IMR-90 (cell line): Measurements from ENCODE around the gene TGFBR2. TPM values are rescaled to one million over a fixed set of nuclear protein-coding genes. Genes with fewer than 3 reads are reported as not detected.
A peak's percentile ranks its signal among the peaks of the same experiment; 100 is the strongest.

Experiments used
- ATAC-seq: fragments of 200-7000 bp; cut with Tn5 transposase; 2 replicates; pipeline ENCODE4 v1.9.1; 2020; ENCODE audit warnings: low read depth, mild to moderate bottlenecking, moderate library complexity
- BruUV-seq: library from RNA; stranded (reverse); fragments of 400-500 nt; replicated peaks from 2 replicates; lab custom pipeline; 2021; lab: Mats Ljungman, UMichigan
- CTCF ChIA-PET: fragments of 300-600 bp; formaldehyde crosslinking; extraction: SDS; loops from one replicate; lab custom pipeline; 2021; ENCODE audit warnings: antibody characterized with exemption; lab: Yijun Ruan, JAX
- POLR2A ChIA-PET: fragments of 300-600 bp; sonication (Branson Sonifier 250); formaldehyde crosslinking; loops from one replicate; lab custom pipeline; 2022; ENCODE audit warnings: antibody characterized with exemption; ENCODE audit not compliant: unreplicated experiment; lab: Charles Lee
- DNase-seq: peaks from one replicate; pipeline ENCODE4 v3.0.0; 2013
- H2AFZ ChIP-seq: replicated peaks from 2 replicates; pipeline ENCODE3; 2013; ENCODE audit warnings: low read length, mild to moderate bottlenecking; ENCODE audit not compliant: poor library complexity
- H2AK5ac ChIP-seq: 2 replicates; pipeline ENCODE4 v1.6.1; 2013; ENCODE audit warnings: low read depth, low read length, inconsistent platforms
- H2AK9ac ChIP-seq: replicated peaks from 2 replicates; pipeline ENCODE3; 2013; ENCODE audit warnings: mild to moderate bottlenecking, low read depth, low read length, moderate library complexity; ENCODE audit not compliant: poor library complexity
- H2BK120ac ChIP-seq: 2 replicates; pipeline ENCODE4 v1.6.1; 2013; ENCODE audit warnings: low read depth, low read length, inconsistent platforms
- H2BK15ac ChIP-seq: 3 replicates; pipeline ENCODE4 v1.6.1; 2013; ENCODE audit warnings: low read depth, low read length, inconsistent platforms
- H2BK20ac ChIP-seq: 2 replicates; pipeline ENCODE4 v1.6.1; 2013; ENCODE audit warnings: low read depth, mild to moderate bottlenecking, inconsistent platforms, low read length, moderate library complexity
- H2BK5ac ChIP-seq: 2 replicates; pipeline ENCODE4 v1.6.1; 2013; ENCODE audit warnings: mild to moderate bottlenecking, low read depth, low read length, inconsistent platforms; ENCODE audit not compliant: poor library complexity, severe bottlenecking
- H3K14ac ChIP-seq: replicated peaks from 2 replicates; pipeline ENCODE4 v1.6.1; 2013; ENCODE audit warnings: low read depth, low read length, inconsistent platforms
- H3K18ac ChIP-seq: 2 replicates; pipeline ENCODE4 v1.6.1; 2013; ENCODE audit warnings: low read depth, low read length, control low read depth
- H3K23ac ChIP-seq: 2 replicates; pipeline ENCODE4 v1.6.1; 2013; ENCODE audit warnings: low read depth, low read length, inconsistent platforms
- H3K27ac ChIP-seq: 2 replicates; pipeline ENCODE4 v1.5.1; 2013; ENCODE audit warnings: mild to moderate bottlenecking, control low read depth, low read length; ENCODE audit not compliant: insufficient read depth
- H3K27me3 ChIP-seq: 2 replicates; pipeline ENCODE4 v1.6.1; 2013; ENCODE audit warnings: low read length; ENCODE audit not compliant: control insufficient read depth, insufficient read depth
- H3K36me3 ChIP-seq: 2 replicates; pipeline ENCODE4 v1.6.1; 2013; ENCODE audit warnings: low read length, mixed read lengths; ENCODE audit not compliant: control insufficient read depth, insufficient read depth
- H3K4ac ChIP-seq: 2 replicates; pipeline ENCODE4 v1.6.1; 2013; ENCODE audit warnings: low read depth, low read length, inconsistent platforms
- H3K4me1 ChIP-seq: 2 replicates; pipeline ENCODE4 v1.6.1; 2013; ENCODE audit warnings: low read length, mixed read lengths; ENCODE audit not compliant: control insufficient read depth, insufficient read depth
- H3K4me2 ChIP-seq: 2 replicates; pipeline ENCODE4 v1.6.1; 2013; ENCODE audit warnings: low read depth, mild to moderate bottlenecking, control low read depth, low read length, moderate library complexity
- H3K4me3 ChIP-seq: 2 replicates; pipeline ENCODE4 v1.5.1; 2013; ENCODE audit warnings: low read depth, mild to moderate bottlenecking, control low read depth, low read length, moderate library complexity; ENCODE audit not compliant: insufficient read depth
- H3K56ac ChIP-seq: 2 replicates; pipeline ENCODE4 v1.6.1; 2013; ENCODE audit warnings: low read length, inconsistent platforms; ENCODE audit not compliant: insufficient read depth; ENCODE audit errors: extremely low read depth
- H3K79me1 ChIP-seq, 2 experiments: 2 replicates each; pipeline ENCODE4 v1.6.1; 2013; ENCODE audit warnings: low read length in 2 of 2, inconsistent platforms in 1 of 2, low read depth in 1 of 2
- H3K9ac ChIP-seq: 2 replicates; pipeline ENCODE4 v1.6.1; 2013; ENCODE audit warnings: low read depth, low read length, control low read depth
- H3K9me1 ChIP-seq: 2 replicates; pipeline ENCODE4 v1.6.1; 2013; ENCODE audit warnings: low read length, inconsistent platforms; ENCODE audit not compliant: insufficient read depth
- H3K9me3 ChIP-seq: 2 replicates; pipeline ENCODE4 v1.6.1; 2013; ENCODE audit warnings: low read length; ENCODE audit not compliant: control insufficient read depth, insufficient read depth
- H4K20me1 ChIP-seq: 2 replicates; pipeline ENCODE4 v1.6.1; 2013; ENCODE audit warnings: low read length, inconsistent platforms; ENCODE audit not compliant: insufficient read depth
- H4K5ac ChIP-seq: 2 replicates; pipeline ENCODE4 v1.6.1; 2013; ENCODE audit warnings: mild to moderate bottlenecking, low read depth, low read length, control low read depth
- H4K8ac ChIP-seq, 2 experiments: 2 replicates each; pipeline ENCODE4 v1.6.1; 2013; ENCODE audit warnings: low read depth in 2 of 2, low read length in 2 of 2, control low read depth in 1 of 2, inconsistent platforms in 1 of 2
- H4K91ac ChIP-seq: 2 replicates; pipeline ENCODE4 v1.6.1; 2013; ENCODE audit warnings: low read depth, low read length, inconsistent platforms; ENCODE audit not compliant: insufficient read depth
- FOS ChIP-seq: fragments of 150-350 bp; IDR thresholded peaks from 2 replicates; pipeline ENCODE4 v1.6.1; 2016; ENCODE audit warnings: low read depth, low read length
- MAFK ChIP-seq: IDR thresholded peaks from 2 replicates; pipeline ENCODE4 v1.6.1; 2012; ENCODE audit warnings: low read depth, low read length, improper control_type of control experiment
- MXI1 ChIP-seq: IDR thresholded peaks from 2 replicates; pipeline ENCODE4 v1.6.1; 2012; ENCODE audit warnings: low read depth, mild to moderate bottlenecking, low read length, moderate library complexity, borderline replicate concordance
- WGBS, 2 experiments: methylation state at CpG; one replicate each; pipeline versions ENCODE4 v1.1.5 to v1.1.7; 2013; ENCODE audit warnings: missing lambda C conversion rate in 2 of 2; ENCODE audit not compliant: insufficient read length in 1 of 2; ENCODE audit errors: extremely low coverage in 2 of 2; 5-methylcytosine and 5-hydroxymethylcytosine counted together
- dilution Hi-C: fragments of 300-500 bp; cut with HindIII; formaldehyde crosslinking; loops from one replicate; pipeline ENCODE4 v1.14.3; 2018; ENCODE audit warnings: low sequenced_read_pairs; ENCODE audit not compliant: unreplicated experiment
- in situ Hi-C: fragments of 300-500 bp; cut with MboI; formaldehyde crosslinking; loops from 3 replicates; pipeline ENCODE4 v1.14.3; 2019; ENCODE audit warnings: low sequenced_read_pairs, inconsistent platforms, mixed read lengths
- intact Hi-C: fragments of 100-400 bp; cut with micrococcal nuclease; formaldehyde crosslinking; loops from 2 replicates; pipeline ENCODE4 v1.10.0; 2022
- polyA plus RNA-seq, 3 experiments: library from polyadenylated mRNA; depleted of rRNA; stranded (reverse); fragments of >200 nt; gene quantifications; 2 replicates each; pipeline ENCODE4 v1.2.3, GENCODE V29; 2012; ENCODE audit warnings: low replicate concordance in 1 of 3
- total RNA-seq: library from RNA; depleted of rRNA; stranded (reverse); fragments of >200 nt; gene quantifications from 2 replicates; pipeline ENCODE4 v1.2.3, GENCODE V29; 2012
- TF ChIP-seq, protein P1 (sequence below): fragments of 150-350 bp; IDR thresholded peaks from 2 replicates; pipeline ENCODE4 v1.6.1; 2016; ENCODE audit warnings: low read depth, mild to moderate bottlenecking, low read length, moderate library complexity, borderline replicate concordance

The TGFBR2 gene
- total and polyA plus RNA-seq, 2 of the 4 experiments (the other 2 are of a cell fraction), result 63.7 to 87.5 TPM

DNA sequence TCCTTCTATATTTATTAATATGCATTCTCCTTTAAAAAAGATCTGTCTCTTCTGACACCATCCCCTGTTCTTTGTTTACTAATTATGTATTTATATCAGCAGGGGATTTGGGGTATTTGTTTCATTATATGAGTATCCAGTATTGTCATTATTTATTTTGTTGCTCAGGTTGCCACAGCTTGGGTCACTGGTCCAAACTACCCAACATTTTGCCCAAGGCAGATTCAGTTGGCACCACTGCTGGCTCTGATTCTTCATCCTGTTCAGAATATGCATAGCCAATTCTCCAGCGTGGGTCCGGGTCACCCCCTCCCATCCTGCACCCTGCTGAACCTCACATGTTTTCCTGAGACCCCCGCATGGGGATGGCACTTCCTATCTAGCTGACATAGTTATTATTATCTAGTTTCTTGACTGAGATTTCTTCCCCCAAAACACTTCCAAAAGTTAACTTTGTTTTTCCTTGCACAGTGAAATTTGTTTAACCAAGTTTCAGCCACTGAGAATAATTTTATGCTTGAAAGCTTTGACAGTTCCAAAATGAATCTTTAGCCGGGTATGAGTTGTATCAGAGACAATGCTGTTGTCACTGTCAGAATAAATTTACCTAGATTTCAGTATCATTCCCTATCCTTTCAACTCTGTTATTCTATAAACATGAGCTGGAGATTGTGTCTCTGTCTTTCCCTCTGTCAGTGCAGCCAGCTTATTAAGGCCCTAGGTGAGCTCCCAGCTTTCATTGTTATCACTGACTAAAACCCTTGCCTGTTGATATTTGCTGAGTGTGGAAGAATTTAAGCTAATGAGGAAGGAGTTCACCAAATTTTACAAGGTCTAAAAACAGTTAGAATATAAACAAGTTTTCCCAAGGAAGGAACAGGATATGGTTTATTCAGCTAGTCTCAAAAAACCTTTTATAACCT lies 70.3 kb downstream of the TGFBR2 start:
- ChIA-PET CTCF (no interaction called here), POLR2A (no interaction called here)
- no peak overlapping the region for H2AK5ac ChIP-seq
- H3K9me3 ChIP-seq, result no peaks in the 10 kb centered on the region
- no peak overlapping the region for H3K4me3 ChIP-seq
- no peak overlapping the region for H2AFZ ChIP-seq
- no peak for ATAC-seq
- H2BK15ac ChIP-seq, result no peak overlapping the region
- H3K9me1 ChIP-seq, result peaks cover 18% of the 10 kb centered on the region
- H4K20me1 ChIP-seq, result no peaks in the 10 kb centered on the region
- H3K18ac ChIP-seq, result no peak overlapping the region
- dilution Hi-C loops, result no loop called here
- H4K5ac ChIP-seq, result no peak overlapping the region
- intact Hi-C loops, result no loop called here
- in situ Hi-C loops, result no loop called here
- H4K91ac ChIP-seq, result no peak overlapping the region
- DNase-seq, result no peak
- H3K9ac ChIP-seq, result no peak overlapping the region
- no peak overlapping the region for H2BK20ac ChIP-seq
- no TSS peak for BruUV-seq
- peaks cover 42% of the 10 kb centered on the region for H3K36me3 ChIP-seq
- no peak overlapping the region for H4K8ac ChIP-seq
- no peak overlapping the region for H2BK120ac ChIP-seq
- no peak overlapping the region for H3K23ac ChIP-seq
- no peak overlapping the region for H2BK5ac ChIP-seq
- peaks cover 30 to 66% of the 10 kb centered on the region in 2 experiments for H3K79me1 ChIP-seq
- peak; percentile 51 for TF ChIP-seq MAFK
- TF ChIP-seq FOS, result no peak
- TF ChIP-seq MXI1, result no peak
- TF ChIP-seq, protein P1, sequence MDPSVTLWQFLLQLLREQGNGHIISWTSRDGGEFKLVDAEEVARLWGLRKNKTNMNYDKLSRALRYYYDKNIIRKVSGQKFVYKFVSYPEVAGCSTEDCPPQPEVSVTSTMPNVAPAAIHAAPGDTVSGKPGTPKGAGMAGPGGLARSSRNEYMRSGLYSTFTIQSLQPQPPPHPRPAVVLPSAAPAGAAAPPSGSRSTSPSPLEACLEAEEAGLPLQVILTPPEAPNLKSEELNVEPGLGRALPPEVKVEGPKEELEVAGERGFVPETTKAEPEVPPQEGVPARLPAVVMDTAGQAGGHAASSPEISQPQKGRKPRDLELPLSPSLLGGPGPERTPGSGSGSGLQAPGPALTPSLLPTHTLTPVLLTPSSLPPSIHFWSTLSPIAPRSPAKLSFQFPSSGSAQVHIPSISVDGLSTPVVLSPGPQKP, result no peak
- H3K27ac ChIP-seq, result no peak overlapping the region
- no peak overlapping the region for H2AK9ac ChIP-seq
- peaks cover 13% of the 10 kb centered on the region for H3K4me1 ChIP-seq
- WGBS, 2 experiments, result no CpG with 5 or more reads among the region's 4 CpGs
- no peak overlapping the region for H3K4me2 ChIP-seq
- no peak overlapping the region for H3K4ac ChIP-seq
- H3K27me3 ChIP-seq, result no peaks in the 10 kb centered on the region
- no peak overlapping the region for H3K14ac ChIP-seq
- H3K56ac ChIP-seq, result no peak overlapping the region
